ENCODE data around the gene PRKD1.

PRKD1 gene

DNA sequence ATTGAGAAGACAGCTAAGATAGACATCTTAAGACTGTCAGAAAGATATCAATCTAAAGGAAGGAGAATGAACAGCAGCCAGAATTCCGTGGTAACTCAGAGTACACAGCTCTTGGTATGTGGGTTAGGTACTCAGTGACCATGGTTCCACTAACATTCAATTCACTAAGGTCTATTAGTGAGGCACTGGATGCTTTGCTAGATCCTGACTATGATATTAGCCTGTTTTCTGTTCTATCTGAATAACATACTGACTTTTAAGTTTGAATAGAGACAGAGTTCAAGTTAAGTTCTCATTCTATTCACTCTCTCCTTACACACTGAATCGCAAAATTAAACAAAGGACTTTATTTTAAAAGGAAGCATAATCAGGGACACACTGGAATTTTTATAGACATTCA is 106.4 kb downstream of the PRKD1 start:
- CTCF ChIA-PET, result interaction anchor here (1.0 kb wide), 1 partner anchor 12 kb away, joined by 3 read pairs; no protein-coding TSS in a partner anchor
- TF ChIP-seq, protein P1, sequence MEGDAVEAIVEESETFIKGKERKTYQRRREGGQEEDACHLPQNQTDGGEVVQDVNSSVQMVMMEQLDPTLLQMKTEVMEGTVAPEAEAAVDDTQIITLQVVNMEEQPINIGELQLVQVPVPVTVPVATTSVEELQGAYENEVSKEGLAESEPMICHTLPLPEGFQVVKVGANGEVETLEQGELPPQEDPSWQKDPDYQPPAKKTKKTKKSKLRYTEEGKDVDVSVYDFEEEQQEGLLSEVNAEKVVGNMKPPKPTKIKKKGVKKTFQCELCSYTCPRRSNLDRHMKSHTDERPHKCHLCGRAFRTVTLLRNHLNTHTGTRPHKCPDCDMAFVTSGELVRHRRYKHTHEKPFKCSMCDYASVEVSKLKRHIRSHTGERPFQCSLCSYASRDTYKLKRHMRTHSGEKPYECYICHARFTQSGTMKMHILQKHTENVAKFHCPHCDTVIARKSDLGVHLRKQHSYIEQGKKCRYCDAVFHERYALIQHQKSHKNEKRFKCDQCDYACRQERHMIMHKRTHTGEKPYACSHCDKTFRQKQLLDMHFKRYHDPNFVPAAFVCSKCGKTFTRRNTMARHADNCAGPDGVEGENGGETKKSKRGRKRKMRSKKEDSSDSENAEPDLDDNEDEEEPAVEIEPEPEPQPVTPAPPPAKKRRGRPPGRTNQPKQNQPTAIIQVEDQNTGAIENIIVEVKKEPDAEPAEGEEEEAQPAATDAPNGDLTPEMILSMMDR (IDR thresholded peaks at IDR 0.05; ENCODE audit: control extremely low read depth, extremely low read depth, low read depth, missing control alignments), result no peak
- POLR2A ChIA-PET, result no interaction called here
- no peak for DNase-seq (ENCODE audit: extremely low spot score)

DNA sequence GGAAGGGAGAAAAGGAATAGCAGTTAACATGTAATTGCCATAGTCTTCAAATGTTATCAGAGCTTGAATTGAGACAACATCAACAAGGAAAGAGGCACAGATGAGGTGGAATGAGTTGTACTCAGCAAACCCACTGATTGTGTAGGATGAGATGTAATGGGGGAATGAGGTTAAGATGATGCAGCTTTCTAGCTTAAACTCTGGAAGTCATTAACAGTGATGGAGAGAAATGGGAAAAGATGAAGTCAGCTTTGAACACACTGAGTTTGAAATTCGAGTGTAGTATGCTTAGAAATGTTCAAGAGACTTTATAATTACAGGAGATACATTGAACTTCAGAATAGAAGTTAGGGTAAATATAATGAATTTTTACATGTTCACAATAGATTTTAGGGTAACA is 106.9 kb downstream of the PRKD1 start:
- TF ChIP-seq, protein P1 (IDR thresholded peaks at IDR 0.05; ENCODE audit: control extremely low read depth, extremely low read depth, low read depth, missing control alignments), result no peak
- no peak for DNase-seq (ENCODE audit: extremely low spot score)
- POLR2A ChIA-PET, result no interaction called here
- CTCF ChIA-PET, result interaction anchor here (1.0 kb wide), 1 partner anchor 12 kb away, joined by 3 read pairs; no protein-coding TSS in a partner anchor

GRCh38 chr14:29817767-29818405 is 109.8 kb downstream of the PRKD1 start:
- ChIA-PET CTCF (no interaction called here), POLR2A (no interaction called here)
- TF ChIP-seq, protein P1 (IDR thresholded peaks at IDR 0.05; ENCODE audit: control extremely low read depth, extremely low read depth, low read depth, missing control alignments), result no peak
- no peak for DNase-seq (ENCODE audit: extremely low spot score)

DNA sequence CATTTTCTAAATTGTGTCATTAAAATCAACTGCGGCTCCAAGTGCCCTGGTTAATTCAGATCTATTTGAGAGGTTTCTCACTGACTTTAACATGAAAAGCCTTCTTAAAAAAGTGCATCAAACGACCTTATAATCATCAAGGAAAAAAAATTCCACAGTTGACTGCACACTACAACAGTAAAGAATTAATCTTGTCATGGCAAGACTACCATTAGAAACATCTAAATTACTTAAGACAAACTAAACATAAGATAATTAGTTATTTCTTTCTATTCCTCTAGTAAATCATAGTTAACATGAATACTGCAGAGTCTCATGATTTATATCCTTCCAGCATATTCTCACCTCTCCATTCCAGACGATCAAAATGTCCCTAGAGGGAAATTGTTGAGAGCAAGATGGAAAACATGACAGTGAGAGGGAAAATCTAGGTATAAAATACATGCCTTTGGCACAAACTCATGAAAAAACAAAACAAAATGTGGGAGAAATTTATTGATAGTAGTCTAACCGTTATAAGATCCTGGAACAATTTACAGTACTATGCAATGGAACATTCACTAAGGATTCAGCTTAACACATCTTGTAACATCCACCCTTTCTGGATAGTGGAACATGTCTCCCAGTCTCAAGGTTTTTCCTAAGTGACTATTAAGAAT is 112.5 kb downstream of the PRKD1 start:
- ChIA-PET CTCF (no interaction called here), POLR2A (no interaction called here)
- TF ChIP-seq, protein P1 (IDR thresholded peaks at IDR 0.05; ENCODE audit: control extremely low read depth, extremely low read depth, low read depth, missing control alignments), result no peak
- no peak for DNase-seq (ENCODE audit: extremely low spot score)

DNA sequence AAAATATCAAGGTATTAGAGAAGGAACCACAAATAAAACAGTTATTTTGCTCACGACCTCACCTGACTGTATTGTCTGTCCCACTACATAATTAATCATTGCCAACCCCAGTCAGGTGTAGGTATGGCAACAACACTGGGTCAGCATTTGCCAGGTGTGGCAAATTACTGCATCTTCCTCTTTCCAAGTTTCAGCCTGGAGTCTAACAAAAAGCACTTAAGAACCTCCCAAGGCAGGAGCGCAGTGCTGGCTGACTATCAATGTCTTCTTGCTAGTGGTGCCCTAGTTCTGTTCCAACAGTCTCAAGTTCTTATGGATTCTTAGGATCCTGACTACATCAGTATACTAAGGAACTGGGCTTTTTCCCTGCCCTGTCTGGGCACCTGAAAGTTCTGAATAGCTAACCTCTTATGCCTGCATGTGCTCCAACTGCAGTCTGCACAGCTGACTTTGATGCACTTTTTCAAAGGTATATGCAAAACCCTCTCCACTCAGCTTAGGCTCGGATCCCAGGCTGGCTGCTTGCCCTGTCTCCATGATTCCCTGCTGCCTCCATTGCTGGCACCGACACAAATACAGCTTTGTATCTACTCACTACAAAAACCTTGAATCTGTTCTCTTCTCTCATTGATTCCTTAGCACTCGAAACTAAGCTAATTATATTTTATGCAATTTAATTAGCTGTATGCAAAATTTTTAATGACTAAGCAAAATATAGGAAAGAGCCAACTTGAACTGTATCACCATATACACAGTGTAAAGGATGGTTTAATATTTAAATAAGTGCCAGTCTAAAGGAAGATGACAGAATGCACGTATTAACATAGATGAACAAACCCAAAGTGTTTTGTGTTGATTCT is 113.3 kb downstream of the PRKD1 start:
- POLR2A ChIA-PET, result no interaction called here
- CTCF ChIA-PET, result no interaction called here
- no peak for DNase-seq (ENCODE audit: extremely low spot score)
- TF ChIP-seq, protein P1 (IDR thresholded peaks at IDR 0.05; ENCODE audit: control extremely low read depth, extremely low read depth, low read depth, missing control alignments), result no peak

- TF ChIP-seq, protein P1 (IDR thresholded peaks at IDR 0.05; ENCODE audit: control extremely low read depth, extremely low read depth, low read depth, missing control alignments), result no peak
- CTCF ChIA-PET, result no interaction called here
- DNase-seq (ENCODE audit: extremely low spot score), result no peak
- POLR2A ChIA-PET, result no interaction called here
Observed at GRCh38 chr14:29810682-29811081, 117.0 kb downstream of the PRKD1 start.
